ENCODE results near the gene CCND2. TPM values are rescaled to one million over a fixed set of nuclear protein-coding genes. Genes with fewer than 3 reads are reported as not detected.

Gene CCND2
- total RNA-seq, 4 donors from 2014 or later: 52.2 to 98.6 (median 63.4) TPM

- no peak for TF ChIP-seq CTCF (IDR thresholded peaks at IDR 0.05; ENCODE audit: low read depth)
Measured at GRCh38 chr12:4239746-4240145, 33.8 kb upstream of the CCND2 start.

GRCh38 chr12:4240161-4240783 is 33.3 kb upstream of the CCND2 start:
- no peak for TF ChIP-seq CTCF (IDR thresholded peaks at IDR 0.05; ENCODE audit: low read depth)

- no peak for TF ChIP-seq CTCF (IDR thresholded peaks at IDR 0.05; ENCODE audit: low read depth)
Measured at GRCh38 chr12:4240981-4241380, 32.6 kb upstream of the CCND2 start.

- TF ChIP-seq CTCF (IDR thresholded peaks at IDR 0.05; ENCODE audit: low read depth): no peak
Measured at GRCh38 chr12:4241592-4241991, 32.0 kb upstream of the CCND2 start.

GRCh38 chr12:4242595-4242994 is 31.0 kb upstream of the CCND2 start:
- no peak for TF ChIP-seq CTCF (IDR thresholded peaks at IDR 0.05; ENCODE audit: low read depth)

- no peak for TF ChIP-seq CTCF (IDR thresholded peaks at IDR 0.05; ENCODE audit: low read depth)
Measured at GRCh38 chr12:4243091-4243490, 30.5 kb upstream of the CCND2 start.

- no peak for TF ChIP-seq CTCF (IDR thresholded peaks at IDR 0.05; ENCODE audit: low read depth)
Measured at GRCh38 chr12:4244868-4245267, 28.7 kb upstream of the CCND2 start.
